ENCODE data around the gene SETX. TPM values are rescaled to one million over a fixed set of nuclear protein-coding genes. Genes with fewer than 3 reads are reported as not detected.

The SETX gene
- polyA plus RNA-seq, 4 donors = 16.1 to 34.5 (median 17.8) TPM

DNA sequence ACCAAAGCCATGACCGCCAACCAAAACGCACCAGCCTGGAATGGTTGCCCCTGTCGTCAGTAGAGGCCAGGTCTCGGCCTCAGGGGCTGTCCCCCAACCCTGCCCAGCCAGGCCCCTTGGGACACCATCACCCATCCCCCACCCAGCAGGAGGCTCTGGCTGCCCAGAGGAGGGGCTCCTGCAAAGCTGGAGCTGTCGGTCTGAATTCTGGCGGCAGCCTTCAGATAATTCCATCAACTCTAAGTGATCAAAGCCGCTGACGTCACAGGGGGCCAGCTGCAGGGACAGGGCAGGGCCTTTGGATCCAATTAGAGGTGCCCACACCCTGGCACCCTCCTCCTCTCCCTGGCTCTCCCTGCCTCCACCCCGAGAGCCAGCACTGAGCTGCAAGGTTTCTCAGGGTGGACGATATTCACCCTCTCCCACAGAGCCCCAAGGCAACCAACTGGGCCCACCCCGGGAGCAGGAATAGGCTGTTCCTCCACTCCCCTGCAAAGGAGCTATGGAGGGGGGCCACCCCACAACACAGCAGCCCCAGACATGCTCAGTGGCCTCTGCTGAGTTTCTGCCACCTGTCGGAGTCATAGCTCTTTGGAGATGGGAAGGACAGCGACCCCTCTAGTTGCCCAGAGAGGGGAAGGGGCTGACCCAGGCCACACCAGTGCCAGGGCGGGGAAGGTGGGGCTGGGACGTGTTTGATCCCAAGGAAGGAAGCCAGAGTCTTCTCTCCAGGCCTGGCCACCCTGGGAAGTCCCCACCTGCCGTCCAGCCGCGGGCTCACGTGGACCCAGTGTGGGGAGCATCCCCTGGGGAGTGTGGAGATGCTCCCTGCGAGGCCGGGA is 114.6 kb downstream of the SETX start:
- H3K27ac ChIP-seq (ENCODE audit: low read depth in 1 of 3, low read length in 2 of 3) = no peak overlapping the region
- 14 to 38% (median 25%) methylated on average over 16 to 21 of the region's 21 CpGs for WGBS, 3 donors
- peak; percentile 27 to 39 for DNase-seq

DNA sequence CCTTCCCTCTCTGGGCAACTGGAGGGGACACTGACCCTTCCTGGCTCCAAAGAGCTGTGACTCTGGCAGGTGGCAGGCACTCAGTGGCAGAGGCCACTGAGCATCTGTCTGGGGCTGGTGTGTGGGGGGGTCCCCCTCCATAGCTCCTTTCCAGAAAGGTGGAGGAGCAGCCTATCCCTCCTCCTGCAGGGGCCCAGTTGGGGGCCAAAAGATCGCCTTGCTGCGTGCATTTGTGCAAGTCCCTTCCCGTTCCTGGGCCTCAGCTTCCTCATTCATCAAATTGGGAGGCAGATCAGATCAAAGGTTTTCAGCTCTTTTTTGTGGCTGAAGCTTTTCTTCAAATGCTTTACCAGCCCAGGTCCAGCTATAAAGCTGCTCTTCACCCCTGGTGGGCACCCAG is 115.3 kb downstream of the SETX start:
- Histone ChIP-seq H3K36me3 (ENCODE audit: control insufficient read depth in 3 of 3, insufficient read depth in 2 of 3, low read depth in 1 of 3, low read length in 3 of 3) (no peaks in the 10 kb centered on the region), H3K9me3 (ENCODE audit: control insufficient read depth in 2 of 2, insufficient read depth in 1 of 2, low read depth in 1 of 2, low read length in 1 of 2) (no peaks in the 10 kb centered on the region), H3K4me3 (ENCODE audit: low read depth in 1 of 3, low read length in 3 of 3) (no peak overlapping the region), H3K4me1 (ENCODE audit: control insufficient read depth in 3 of 3, insufficient read depth in 2 of 3, low read depth in 1 of 3, low read length in 2 of 3) (peaks cover 0 to 9% (median 0%) of the 10 kb centered on the region in 3 donors), H3K27ac (ENCODE audit: low read depth in 1 of 3, low read length in 2 of 3) (no peak overlapping the region), H3K27me3 (ENCODE audit: control insufficient read depth in 3 of 3, insufficient read depth in 3 of 3, low read length in 3 of 3) (peaks cover 0 to 31% (median 0%) of the 10 kb centered on the region in 3 donors)
- no peak for FAIRE-seq
- WGBS, 3 donors = 8 to 15% (median 12%) methylated on average over 3 of the region's 3 CpGs
- DNase-seq = no peak

More for the DNA sequence above, 114.6 kb downstream of the SETX start:
- peaks cover 0 to 9% (median 0%) of the 10 kb centered on the region in 3 donors for H3K4me1 ChIP-seq (ENCODE audit: control insufficient read depth in 3 of 3, insufficient read depth in 2 of 3, low read depth in 1 of 3, low read length in 2 of 3)
- H3K9me3 ChIP-seq (ENCODE audit: control insufficient read depth in 2 of 2, insufficient read depth in 1 of 2, low read depth in 1 of 2, low read length in 1 of 2) = no peaks in the 10 kb centered on the region
- peaks cover 0 to 32% (median 0%) of the 10 kb centered on the region in 3 donors for H3K27me3 ChIP-seq (ENCODE audit: control insufficient read depth in 3 of 3, insufficient read depth in 3 of 3, low read length in 3 of 3)
- peak overlapping the region in 1 of 3 donors; percentile 23 for H3K4me3 ChIP-seq (ENCODE audit: low read depth in 1 of 3, low read length in 3 of 3)
- FAIRE-seq = no peak
- no peaks in the 10 kb centered on the region for H3K36me3 ChIP-seq (ENCODE audit: control insufficient read depth in 3 of 3, insufficient read depth in 2 of 3, low read depth in 1 of 3, low read length in 3 of 3)

DNA sequence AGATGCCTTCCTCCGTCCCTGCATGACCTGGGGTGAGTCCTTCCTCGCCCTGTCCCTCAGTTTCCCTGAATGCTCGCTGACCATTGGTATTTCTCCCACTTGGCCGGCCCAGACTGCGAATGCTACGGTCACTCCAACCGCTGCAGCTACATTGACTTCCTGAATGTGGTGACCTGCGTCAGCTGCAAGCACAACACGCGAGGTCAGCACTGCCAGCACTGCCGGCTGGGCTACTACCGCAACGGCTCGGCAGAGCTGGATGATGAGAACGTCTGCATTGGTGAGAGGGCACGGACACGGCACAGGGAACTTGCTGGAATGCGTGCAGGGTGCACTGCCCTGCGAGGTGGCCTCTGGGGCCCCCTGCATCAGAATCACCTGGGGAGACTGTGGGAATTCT is 115.8 kb downstream of the SETX start:
- Histone ChIP-seq H3K4me1 (ENCODE audit: control insufficient read depth in 3 of 3, insufficient read depth in 2 of 3, low read depth in 1 of 3, low read length in 2 of 3) (peaks cover 0 to 9% (median 0%) of the 10 kb centered on the region in 3 donors), H3K27me3 (ENCODE audit: control insufficient read depth in 3 of 3, insufficient read depth in 3 of 3, low read length in 3 of 3) (peaks cover 0 to 31% (median 0%) of the 10 kb centered on the region in 3 donors), H3K9me3 (ENCODE audit: control insufficient read depth in 2 of 2, insufficient read depth in 1 of 2, low read depth in 1 of 2, low read length in 1 of 2) (no peaks in the 10 kb centered on the region), H3K36me3 (ENCODE audit: control insufficient read depth in 3 of 3, insufficient read depth in 2 of 3, low read depth in 1 of 3, low read length in 3 of 3) (no peaks in the 10 kb centered on the region), H3K4me3 (ENCODE audit: low read depth in 1 of 3, low read length in 3 of 3) (no peak overlapping the region), H3K27ac (ENCODE audit: low read depth in 1 of 3, low read length in 2 of 3) (no peak overlapping the region)
- DNase-seq (no peak), FAIRE-seq (no peak)
- WGBS, 3 donors = 74 to 78% (median 74%) methylated on average over 19 of the region's 19 CpGs

DNA sequence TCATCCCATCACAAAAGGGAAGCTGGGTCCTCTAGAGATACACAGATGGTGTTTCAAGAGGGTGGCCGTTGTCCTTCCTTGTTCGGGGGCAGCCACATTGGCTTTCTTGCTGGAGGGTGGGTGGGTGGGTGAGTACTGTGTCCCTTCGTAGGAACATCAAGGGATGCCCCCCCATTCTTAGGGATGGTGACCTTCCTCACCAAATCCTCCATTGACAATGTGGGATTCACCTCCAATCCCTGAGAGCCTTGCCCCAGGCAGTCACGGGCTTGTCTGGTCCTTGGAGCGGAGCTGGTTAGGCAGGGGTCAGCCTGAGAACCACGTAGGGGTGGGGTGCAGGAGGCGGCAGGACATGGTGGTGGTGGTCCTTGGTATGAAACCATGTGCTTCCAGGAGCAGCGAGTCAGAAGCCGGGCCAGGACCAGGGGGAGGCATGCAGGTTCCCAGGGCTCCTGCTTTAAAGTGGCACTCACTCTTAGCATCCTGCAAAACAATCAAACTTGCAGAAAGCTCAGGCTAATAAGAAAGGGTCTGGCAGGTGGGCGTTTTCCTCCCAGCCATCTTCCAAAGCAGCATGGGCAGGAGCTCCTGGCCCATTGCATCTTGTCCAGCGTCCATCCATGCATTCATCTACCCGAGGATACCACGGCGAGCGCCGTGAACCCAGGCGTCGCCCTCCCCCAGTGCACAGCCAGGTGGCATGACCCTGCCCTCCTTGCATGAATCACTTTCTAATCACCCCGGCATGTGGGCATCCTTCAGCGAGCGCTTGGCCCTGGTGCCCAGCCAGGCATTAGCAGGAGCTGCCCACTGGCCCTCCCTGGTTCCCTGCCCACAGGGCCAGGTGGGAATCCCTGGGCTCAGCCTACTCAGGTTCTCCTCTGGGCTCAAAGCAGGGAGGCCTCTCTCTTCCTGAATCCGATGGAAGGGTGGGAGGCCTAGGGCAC is 116.5 kb downstream of the SETX start:
- Histone ChIP-seq H3K4me1 (ENCODE audit: control insufficient read depth in 3 of 3, insufficient read depth in 2 of 3, low read depth in 1 of 3, low read length in 2 of 3) (peaks cover 0 to 9% (median 0%) of the 10 kb centered on the region in 3 donors), H3K36me3 (ENCODE audit: control insufficient read depth in 3 of 3, insufficient read depth in 2 of 3, low read depth in 1 of 3, low read length in 3 of 3) (no peaks in the 10 kb centered on the region), H3K9me3 (ENCODE audit: control insufficient read depth in 2 of 2, insufficient read depth in 1 of 2, low read depth in 1 of 2, low read length in 1 of 2) (no peaks in the 10 kb centered on the region), H3K27ac (ENCODE audit: low read depth in 1 of 3, low read length in 2 of 3) (no peak overlapping the region), H3K4me3 (ENCODE audit: low read depth in 1 of 3, low read length in 3 of 3) (no peak overlapping the region), H3K27me3 (ENCODE audit: control insufficient read depth in 3 of 3, insufficient read depth in 3 of 3, low read length in 3 of 3) (peaks cover 0 to 26% (median 0%) of the 10 kb centered on the region in 3 donors)
- FAIRE-seq = no peak
- 65 to 82% (median 70%) methylated on average over 22 of the region's 22 CpGs for WGBS, 3 donors
- no peak for DNase-seq

DNA sequence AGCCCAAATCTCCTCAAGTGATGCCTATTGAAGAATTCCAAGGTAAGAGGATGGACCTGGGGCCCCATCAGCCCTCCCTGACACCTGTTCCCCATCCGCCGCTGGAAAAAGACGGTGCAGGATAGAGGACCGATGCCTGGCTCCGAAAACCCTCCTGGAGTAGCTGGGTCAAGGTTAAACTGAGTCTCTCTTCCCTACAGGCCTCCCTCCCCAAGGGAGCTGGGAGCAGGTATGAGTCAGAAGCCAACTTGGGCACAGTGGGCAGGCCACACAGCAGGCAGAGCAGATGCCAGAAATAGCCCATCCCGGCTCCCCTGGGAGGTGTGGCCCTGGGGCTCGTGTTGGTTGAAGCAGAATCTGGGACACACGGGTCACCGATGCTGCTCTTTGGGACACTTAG is 117.3 kb downstream of the SETX start:
- no peaks in the 10 kb centered on the region for H3K9me3 ChIP-seq (ENCODE audit: control insufficient read depth in 2 of 2, insufficient read depth in 1 of 2, low read depth in 1 of 2, low read length in 1 of 2)
- no peak overlapping the region for H3K27ac ChIP-seq (ENCODE audit: low read depth in 1 of 3, low read length in 2 of 3)
- FAIRE-seq (no peak), DNase-seq (no peak)
- no peak overlapping the region for H3K4me3 ChIP-seq (ENCODE audit: low read depth in 1 of 3, low read length in 3 of 3)
- peaks cover 0 to 9% (median 0%) of the 10 kb centered on the region in 3 donors for H3K4me1 ChIP-seq (ENCODE audit: control insufficient read depth in 3 of 3, insufficient read depth in 2 of 3, low read depth in 1 of 3, low read length in 2 of 3)
- peaks cover 0 to 21% (median 0%) of the 10 kb centered on the region in 3 donors for H3K27me3 ChIP-seq (ENCODE audit: control insufficient read depth in 3 of 3, insufficient read depth in 3 of 3, low read length in 3 of 3)
- no peaks in the 10 kb centered on the region for H3K36me3 ChIP-seq (ENCODE audit: control insufficient read depth in 3 of 3, insufficient read depth in 2 of 3, low read depth in 1 of 3, low read length in 3 of 3)
- 65 to 72% (median 69%) methylated on average over 9 of the region's 9 CpGs for WGBS, 3 donors

DNA sequence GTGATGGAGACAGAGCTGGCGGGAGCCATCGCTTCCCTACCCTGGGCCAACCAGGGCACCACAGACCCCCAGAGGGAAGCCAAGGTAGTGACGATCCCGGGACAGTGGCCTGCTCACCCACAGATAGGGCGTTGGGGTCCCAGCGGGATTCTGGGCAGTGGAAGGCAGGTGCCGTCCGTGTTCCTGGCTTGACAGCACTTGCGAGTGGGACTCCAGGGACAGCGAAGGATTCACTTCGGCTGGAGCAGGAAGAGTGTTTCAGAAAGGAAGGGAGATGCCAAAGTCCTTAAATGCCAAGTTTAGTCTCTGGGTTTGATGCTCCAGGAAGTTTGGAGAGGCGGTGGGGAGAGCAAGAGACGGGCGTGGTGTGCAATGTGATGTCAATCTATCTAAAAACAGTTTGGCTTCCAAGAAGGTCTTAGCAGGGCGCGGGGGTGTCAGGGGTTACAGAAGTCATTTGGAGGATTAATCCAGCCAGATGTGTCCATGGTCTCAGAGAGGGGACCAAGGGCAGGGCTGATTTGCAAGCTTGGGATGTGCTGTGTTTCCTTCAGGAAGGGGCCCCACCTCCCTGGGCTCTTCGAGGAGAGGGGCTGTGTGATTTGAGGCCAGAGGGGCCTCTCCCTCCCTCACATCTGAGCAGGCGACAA is 118.0 kb downstream of the SETX start:
- Histone ChIP-seq H3K27me3 (ENCODE audit: control insufficient read depth in 3 of 3, insufficient read depth in 3 of 3, low read length in 3 of 3) (peaks cover 0 to 19% (median 0%) of the 10 kb centered on the region in 3 donors), H3K4me1 (ENCODE audit: control insufficient read depth in 3 of 3, insufficient read depth in 2 of 3, low read depth in 1 of 3, low read length in 2 of 3) (peaks cover 0 to 9% (median 0%) of the 10 kb centered on the region in 3 donors), H3K9me3 (ENCODE audit: control insufficient read depth in 2 of 2, insufficient read depth in 1 of 2, low read depth in 1 of 2, low read length in 1 of 2) (no peaks in the 10 kb centered on the region), H3K4me3 (ENCODE audit: low read depth in 1 of 3, low read length in 3 of 3) (no peak overlapping the region), H3K36me3 (ENCODE audit: control insufficient read depth in 3 of 3, insufficient read depth in 2 of 3, low read depth in 1 of 3, low read length in 3 of 3) (no peaks in the 10 kb centered on the region), H3K27ac (ENCODE audit: low read depth in 1 of 3, low read length in 2 of 3) (no peak overlapping the region)
- DNase-seq (no peak), FAIRE-seq (no peak)
- WGBS, 3 donors = 38 to 45% (median 43%) methylated on average over 18 of the region's 18 CpGs

DNA sequence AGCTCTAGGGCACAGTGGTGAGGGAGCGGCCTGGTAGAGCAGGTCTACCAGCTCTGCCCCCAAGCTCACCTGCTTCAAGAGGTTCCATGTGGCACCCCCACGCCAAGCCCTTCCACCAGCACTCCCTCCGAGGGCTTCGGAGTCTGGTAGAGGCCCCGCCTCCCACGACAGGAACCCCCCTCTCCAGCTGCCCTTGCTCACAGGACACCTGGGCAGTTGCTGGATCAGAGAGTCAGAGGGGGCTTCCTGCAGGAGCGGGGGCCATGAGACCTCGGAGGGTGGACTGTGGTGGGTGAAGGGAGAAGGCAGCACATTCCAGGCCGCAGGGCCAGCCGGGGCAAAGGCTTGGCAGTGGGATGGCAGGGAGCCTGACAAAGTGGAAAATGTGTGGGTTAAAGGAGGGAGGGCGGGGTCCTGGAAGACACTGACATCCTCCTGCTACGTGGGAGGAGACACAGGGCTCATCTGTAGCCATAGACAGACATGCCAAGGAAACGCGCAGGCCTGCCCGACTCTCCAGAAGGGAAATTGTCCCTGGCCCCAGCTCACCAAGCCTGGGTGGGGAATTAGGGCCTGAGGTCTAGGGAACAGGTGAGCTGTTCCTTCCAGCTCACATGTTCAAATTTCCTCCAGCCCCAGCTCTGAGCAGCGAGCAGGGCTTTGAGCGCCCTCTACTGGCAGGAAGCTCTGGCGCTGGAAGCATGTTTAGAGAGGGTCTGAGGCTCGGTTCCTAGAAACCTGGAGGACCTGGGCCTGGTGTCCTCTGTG is 118.7 kb downstream of the SETX start:
- no peak overlapping the region for H3K4me3 ChIP-seq (ENCODE audit: low read depth in 1 of 3, low read length in 3 of 3)
- H3K36me3 ChIP-seq (ENCODE audit: control insufficient read depth in 3 of 3, insufficient read depth in 2 of 3, low read depth in 1 of 3, low read length in 3 of 3) = no peaks in the 10 kb centered on the region
- H3K4me1 ChIP-seq (ENCODE audit: control insufficient read depth in 3 of 3, insufficient read depth in 2 of 3, low read depth in 1 of 3, low read length in 2 of 3) = peaks cover 0 to 5% (median 0%) of the 10 kb centered on the region in 3 donors
- peaks cover 0 to 19% (median 0%) of the 10 kb centered on the region in 3 donors for H3K27me3 ChIP-seq (ENCODE audit: control insufficient read depth in 3 of 3, insufficient read depth in 3 of 3, low read length in 3 of 3)
- FAIRE-seq (no peak), DNase-seq (peak; percentile 65 to 78)
- H3K27ac ChIP-seq (ENCODE audit: low read depth in 1 of 3, low read length in 2 of 3) = no peak overlapping the region
- WGBS, 3 donors = 43 to 45% (median 44%) methylated on average over 18 to 19 of the region's 19 CpGs
- no peaks in the 10 kb centered on the region for H3K9me3 ChIP-seq (ENCODE audit: control insufficient read depth in 2 of 2, insufficient read depth in 1 of 2, low read depth in 1 of 2, low read length in 1 of 2)
